Measurements from ENCODE around the gene GSTM1.
A peak's percentile ranks its signal among the peaks of the same experiment; 100 is the strongest.
"Not testable (repeated sequence)": the region's sequence is repeated elsewhere in the genome, so short reads cannot be mapped to it uniquely, and the experiment has no call there.

The GSTM1 gene

DNA sequence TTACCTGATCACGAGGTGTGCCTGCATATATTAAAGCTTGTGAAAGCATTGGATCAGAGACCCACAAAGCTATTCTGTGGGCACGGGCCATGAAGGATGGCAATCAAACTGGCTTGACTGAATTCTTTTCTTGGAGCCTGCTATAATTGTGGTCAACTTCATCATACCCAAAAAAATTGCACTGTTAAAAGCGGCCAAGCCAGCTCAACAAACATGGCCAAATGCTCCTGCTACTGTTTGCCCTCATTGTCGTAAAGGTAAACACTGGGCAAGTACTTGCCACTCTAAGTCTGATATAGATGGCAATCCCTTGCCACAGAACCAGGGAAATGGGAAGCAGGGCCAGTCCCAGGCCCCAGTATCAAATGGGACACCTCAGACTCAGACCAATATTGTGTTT is 17.8 kb downstream of the GSTM1 start:
- no peak overlapping the region for H3K4me3 Mint-ChIP-seq
- no peak overlapping the region for H3K27ac Mint-ChIP-seq
- H3K4me1 Mint-ChIP-seq (ENCODE audit: low read depth) = no peaks in the 10 kb centered on the region

DNA sequence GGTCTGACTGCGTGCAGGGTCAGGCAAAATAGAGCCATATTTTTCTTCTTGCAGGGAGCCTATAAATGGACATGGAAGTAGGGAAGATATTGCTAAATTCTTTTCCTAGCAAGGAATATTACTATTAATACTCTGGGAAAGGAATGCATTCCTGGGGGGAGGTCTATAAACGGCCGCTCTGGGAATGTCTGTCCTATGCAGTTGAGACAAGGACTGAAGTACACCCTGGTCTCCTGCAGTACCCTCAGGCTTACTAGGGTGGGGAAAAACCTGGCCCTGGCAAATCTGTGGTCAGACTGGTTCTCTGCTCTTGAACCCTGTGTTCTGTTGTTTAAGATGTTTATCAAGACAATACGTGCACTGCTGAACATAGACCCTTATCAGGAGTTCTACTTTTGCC is 21.3 kb downstream of the GSTM1 start:
- not testable (repeated sequence) for H3K4me3 Mint-ChIP-seq; H3K4me1 Mint-ChIP-seq (ENCODE audit: low read depth); H3K9me3 Mint-ChIP-seq; H3K36me3 Mint-ChIP-seq (ENCODE audit: low read depth); H3K27ac Mint-ChIP-seq; H3K27me3 Mint-ChIP-seq

More for the DNA sequence above, 17.8 kb downstream of the GSTM1 start:
- peaks cover 5% of the 10 kb centered on the region for H3K36me3 Mint-ChIP-seq (ENCODE audit: low read depth)
- no peaks in the 10 kb centered on the region for H3K27me3 Mint-ChIP-seq
- no peaks in the 10 kb centered on the region for H3K9me3 Mint-ChIP-seq

DNA sequence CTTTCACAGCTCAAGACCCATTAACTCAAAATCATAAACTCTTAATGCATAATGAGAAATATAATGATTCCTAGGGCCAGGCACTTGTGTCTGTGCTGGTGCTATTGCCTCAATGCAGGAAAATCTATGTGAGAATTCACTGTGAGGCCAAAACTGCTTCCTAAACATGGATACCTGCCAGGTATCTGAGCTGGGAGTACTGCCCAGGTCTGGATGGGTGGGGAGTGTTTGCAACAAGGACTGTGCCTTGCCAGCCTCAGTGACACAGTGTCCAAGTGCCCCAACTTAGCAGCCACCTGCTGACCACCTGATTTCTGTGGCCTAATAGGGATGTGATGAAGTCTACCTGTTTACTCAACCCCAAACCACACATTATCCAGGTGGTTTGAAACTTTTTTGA is 22.2 kb downstream of the GSTM1 start:
- peaks cover 13% of the 10 kb centered on the region for H3K27me3 Mint-ChIP-seq
- H3K27ac Mint-ChIP-seq; H3K4me1 Mint-ChIP-seq (ENCODE audit: low read depth): not testable (repeated sequence)

DNA sequence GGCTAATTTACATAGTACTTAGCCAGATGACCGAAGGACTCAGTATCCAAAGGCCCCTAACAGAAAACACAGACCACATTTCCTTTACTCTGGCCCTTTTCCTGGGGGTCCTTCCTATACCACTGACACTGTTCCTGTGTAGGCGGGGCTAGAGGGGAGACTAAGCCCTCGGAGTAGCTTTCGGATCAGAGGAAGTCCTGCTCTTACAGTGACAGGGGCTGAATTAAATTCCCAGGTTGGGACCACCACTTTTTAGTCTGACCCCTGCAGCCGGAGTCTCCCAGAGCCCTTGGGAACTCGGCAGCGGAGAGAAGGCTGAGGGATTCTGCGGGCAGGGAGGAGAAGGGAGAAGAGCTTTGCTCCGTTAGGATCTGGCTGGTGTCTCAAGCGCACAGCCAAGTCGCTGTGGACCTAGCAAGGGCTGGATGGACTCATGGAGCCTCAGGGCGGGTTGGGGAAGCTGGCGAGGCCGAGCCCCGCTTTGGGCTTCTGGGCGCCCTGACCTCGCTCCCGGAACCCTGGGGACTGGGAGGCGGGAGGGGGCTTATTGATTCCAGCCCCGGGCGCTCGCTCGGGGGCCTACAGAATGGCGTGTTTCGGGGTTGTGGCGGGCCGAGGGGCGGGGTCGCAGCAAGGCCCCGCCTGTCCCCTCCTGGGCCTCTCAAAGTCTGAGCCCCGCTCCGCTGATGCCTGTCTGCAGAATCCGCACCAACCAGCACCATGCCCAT is 24.1 kb downstream of the GSTM1 start, which contains the start of gene GSTM5:
Gene GSTM5 (plus strand): TSS at position 659 of the 728 bp plus-strand sequence. CDS start 62 bp downstream, at position 721.
- not testable (repeated sequence) for H3K4me1 Mint-ChIP-seq (ENCODE audit: low read depth); H3K27ac Mint-ChIP-seq; H3K36me3 Mint-ChIP-seq (ENCODE audit: low read depth); H3K9me3 Mint-ChIP-seq
- H3K4me3 Mint-ChIP-seq = peak within 1 kb of the TSS; percentile 76
- peaks cover 13% of the 10 kb centered on the region for H3K27me3 Mint-ChIP-seq

More for the DNA sequence above, 22.2 kb downstream of the GSTM1 start:
- not testable (repeated sequence) for H3K9me3 Mint-ChIP-seq; H3K4me3 Mint-ChIP-seq; H3K36me3 Mint-ChIP-seq (ENCODE audit: low read depth)

DNA sequence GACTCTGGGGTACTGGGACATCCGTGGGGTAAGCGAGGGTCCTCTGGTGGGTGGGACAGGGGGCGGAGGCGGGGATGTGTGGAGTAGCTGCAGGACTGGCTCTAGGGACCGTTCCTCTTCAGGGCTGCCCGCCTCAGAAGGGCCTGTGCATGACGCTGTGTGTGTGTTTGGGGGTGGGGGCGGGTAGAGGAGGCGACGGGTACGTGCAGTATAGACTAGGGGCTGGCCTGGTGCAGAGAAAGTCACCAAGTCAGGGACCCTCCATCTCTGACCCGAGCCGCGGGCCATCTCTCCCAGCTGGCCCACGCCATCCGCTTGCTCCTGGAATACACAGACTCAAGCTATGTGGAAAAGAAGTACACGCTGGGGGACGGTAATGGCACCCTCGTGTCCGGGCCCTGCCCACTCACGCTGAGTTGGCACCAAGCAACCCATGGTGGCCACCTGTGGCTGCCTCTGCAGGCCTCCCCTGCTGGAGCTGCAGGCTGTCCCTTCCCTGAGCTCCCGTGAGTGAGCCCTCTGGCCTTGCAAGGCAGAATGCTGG is 24.8 kb downstream of the GSTM1 start:
- Mint-ChIP-seq H3K27ac (no peak overlapping the region), H3K4me1 (ENCODE audit: low read depth) (no peaks in the 10 kb centered on the region), H3K4me3 (no peak overlapping the region), H3K36me3 (ENCODE audit: low read depth) (peaks cover 5% of the 10 kb centered on the region), H3K9me3 (no peaks in the 10 kb centered on the region), H3K27me3 (peaks cover 13% of the 10 kb centered on the region)

DNA sequence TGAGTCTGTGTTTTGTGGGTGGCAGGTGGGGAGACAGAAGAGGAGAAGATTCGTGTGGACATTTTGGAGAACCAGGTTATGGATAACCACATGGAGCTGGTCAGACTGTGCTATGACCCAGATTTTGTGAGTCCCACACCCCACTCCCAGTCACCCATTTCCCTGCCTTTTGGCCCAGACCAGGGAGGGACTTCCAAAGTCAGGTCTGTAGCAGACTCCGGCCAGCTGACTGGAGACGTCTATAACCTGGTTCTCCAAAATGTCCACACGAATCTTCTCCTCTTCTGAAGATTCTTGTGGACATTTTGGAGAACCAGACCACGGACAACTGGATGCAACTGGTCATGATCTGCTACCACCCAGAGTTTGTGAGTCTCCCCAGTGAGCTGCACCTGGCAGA is 26.0 kb downstream of the GSTM1 start:
- Mint-ChIP-seq H3K36me3 (ENCODE audit: low read depth) (peaks cover 5% of the 10 kb centered on the region), H3K4me3 (no peak overlapping the region), H3K4me1 (ENCODE audit: low read depth) (no peaks in the 10 kb centered on the region), H3K9me3 (no peaks in the 10 kb centered on the region), H3K27ac (no peak overlapping the region), H3K27me3 (peaks cover 13% of the 10 kb centered on the region)

DNA sequence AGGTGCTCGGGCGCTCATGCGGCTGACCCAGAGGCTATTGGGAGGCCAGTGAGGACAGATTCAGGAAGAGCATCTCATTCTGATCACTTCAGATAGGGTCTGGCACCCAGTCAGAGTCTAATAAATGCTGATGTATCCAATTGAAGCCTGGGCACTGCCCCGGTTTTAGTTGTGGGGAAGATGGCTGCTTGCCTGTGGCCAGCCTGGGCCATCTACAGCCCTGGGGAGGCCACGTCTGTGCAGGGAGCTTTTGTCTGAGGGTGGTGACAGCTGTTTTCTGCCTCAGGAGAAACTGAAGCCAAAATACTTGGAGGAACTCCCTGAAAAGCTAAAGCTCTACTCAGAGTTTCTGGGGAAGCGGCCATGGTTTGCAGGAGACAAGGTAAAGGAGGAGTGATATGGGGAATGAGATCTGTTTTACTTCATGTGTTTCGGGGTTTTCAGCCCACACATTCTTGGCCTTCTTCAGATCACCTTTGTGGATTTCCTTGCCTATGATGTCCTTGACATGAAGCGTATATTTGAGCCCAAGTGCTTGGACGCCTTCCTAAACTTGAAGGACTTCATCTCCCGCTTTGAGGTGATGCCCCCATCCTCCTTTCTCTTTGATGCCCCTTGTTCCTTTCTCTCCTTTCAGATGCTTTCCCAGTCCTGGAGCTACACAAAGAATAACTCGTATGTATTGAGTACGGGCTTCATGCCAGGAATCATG is 27.2 kb downstream of the GSTM1 start:
- Mint-ChIP-seq H3K9me3 (no peaks in the 10 kb centered on the region), H3K4me1 (ENCODE audit: low read depth) (peaks cover 4% of the 10 kb centered on the region), H3K27me3 (peaks cover 13% of the 10 kb centered on the region), H3K4me3 (no peak overlapping the region), H3K27ac (no peak overlapping the region), H3K36me3 (ENCODE audit: low read depth) (no peaks in the 10 kb centered on the region)

DNA sequence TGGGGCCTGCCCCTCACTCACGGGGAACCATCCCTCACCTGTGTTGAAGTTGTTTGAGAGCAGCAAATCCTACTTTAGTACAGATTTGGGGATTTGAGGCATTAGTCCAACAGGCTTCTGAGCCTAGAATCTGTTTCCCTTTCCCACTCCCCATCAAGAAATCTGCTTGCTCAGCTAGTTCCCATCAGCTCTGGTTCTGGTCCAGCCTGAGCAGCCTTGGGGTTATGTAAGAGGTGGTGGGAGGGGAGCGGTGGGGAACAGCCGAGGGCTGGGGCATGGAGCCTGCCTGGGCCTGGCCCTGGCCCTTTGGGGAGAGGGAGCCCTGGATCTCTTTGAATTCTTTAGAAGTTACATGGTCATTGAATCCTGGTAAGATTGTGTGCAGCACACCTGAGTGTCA is 28.5 kb downstream of the GSTM1 start:
- no peak overlapping the region for H3K4me3 Mint-ChIP-seq
- H3K27me3 Mint-ChIP-seq = peaks cover 13% of the 10 kb centered on the region
- H3K4me1 Mint-ChIP-seq (ENCODE audit: low read depth) = peaks cover 4% of the 10 kb centered on the region
- H3K36me3 Mint-ChIP-seq (ENCODE audit: low read depth) = no peaks in the 10 kb centered on the region
- no peaks in the 10 kb centered on the region for H3K9me3 Mint-ChIP-seq
- no peak overlapping the region for H3K27ac Mint-ChIP-seq

DNA sequence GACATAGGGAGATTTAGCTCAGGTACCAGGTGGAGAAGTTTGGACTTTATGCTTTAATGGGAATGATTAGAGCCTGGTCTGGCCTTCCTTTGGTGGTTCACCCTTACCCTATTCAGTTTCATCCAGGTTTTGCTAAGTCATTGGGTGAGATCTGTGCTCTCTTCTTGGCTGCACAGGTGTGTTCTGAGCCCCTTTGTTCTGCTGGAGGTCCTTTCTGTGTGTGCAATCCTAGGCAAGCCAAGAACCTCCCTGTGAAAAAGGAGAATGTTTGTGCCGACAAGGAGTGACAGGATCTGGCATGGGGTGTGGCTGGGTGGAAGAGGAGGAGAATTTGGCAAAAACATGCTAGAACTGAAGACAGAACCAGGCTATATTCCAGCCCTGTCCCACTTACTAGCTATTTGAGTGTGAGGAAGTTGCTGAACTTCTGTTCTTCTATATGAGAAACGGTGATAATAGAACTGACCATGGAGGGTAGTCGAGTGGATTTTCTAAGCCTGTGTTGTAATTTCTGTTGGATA is 29.0 kb downstream of the GSTM1 start:
- Mint-ChIP-seq H3K4me3 (no peak overlapping the region), H3K9me3 (no peaks in the 10 kb centered on the region), H3K27me3 (peaks cover 13% of the 10 kb centered on the region), H3K27ac (no peak overlapping the region), H3K36me3 (ENCODE audit: low read depth) (no peaks in the 10 kb centered on the region), H3K4me1 (ENCODE audit: low read depth) (peaks cover 4% of the 10 kb centered on the region)

DNA sequence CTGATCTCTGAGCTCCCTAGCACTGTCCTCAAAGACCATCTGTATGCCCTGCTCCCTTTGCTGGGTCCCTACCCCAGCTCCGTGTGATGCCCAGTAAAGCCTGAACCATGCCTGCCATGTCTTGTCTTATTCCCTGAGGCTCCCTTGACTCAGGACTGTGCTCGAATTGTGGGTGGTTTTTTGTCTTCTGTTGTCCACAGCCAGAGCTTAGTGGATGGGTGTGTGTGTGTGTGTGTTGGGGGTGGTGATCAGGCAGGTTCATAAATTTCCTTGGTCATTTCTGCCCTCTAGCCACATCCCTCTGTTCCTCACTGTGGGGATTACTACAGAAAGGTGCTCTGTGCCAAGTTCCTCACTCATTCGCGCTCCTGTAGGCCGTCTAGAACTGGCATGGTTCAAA is 30.1 kb downstream of the GSTM1 start:
- peaks cover 13% of the 10 kb centered on the region for H3K27me3 Mint-ChIP-seq
- no peak overlapping the region for H3K27ac Mint-ChIP-seq
- H3K4me3 Mint-ChIP-seq = no peak overlapping the region
- H3K36me3 Mint-ChIP-seq (ENCODE audit: low read depth) = no peaks in the 10 kb centered on the region
- H3K4me1 Mint-ChIP-seq (ENCODE audit: low read depth) = peaks cover 4% of the 10 kb centered on the region
- H3K9me3 Mint-ChIP-seq = no peaks in the 10 kb centered on the region

DNA sequence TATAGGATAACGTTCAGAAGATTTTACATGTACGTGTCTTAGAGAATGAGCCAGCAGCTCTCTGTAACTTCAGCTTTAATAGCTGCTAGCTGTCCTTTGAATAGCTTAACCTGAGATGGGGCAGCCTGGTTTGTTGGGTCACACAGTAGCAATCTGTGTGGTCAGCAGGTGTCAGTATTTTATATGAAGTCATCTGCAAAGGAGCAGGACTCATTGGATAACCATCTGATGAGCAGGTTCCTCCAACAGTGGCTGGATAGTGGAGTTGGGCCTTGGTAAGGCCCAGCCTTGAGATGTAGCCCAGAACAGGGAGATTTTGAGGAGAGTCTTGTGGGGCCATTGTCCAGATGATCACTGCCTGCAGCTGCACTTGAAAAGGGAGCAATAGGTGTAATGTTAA is 30.9 kb downstream of the GSTM1 start:
- Mint-ChIP-seq H3K27me3 (peaks cover 10% of the 10 kb centered on the region), H3K27ac (no peak overlapping the region), H3K4me3 (no peak overlapping the region), H3K9me3 (no peaks in the 10 kb centered on the region), H3K4me1 (ENCODE audit: low read depth) (peaks cover 4% of the 10 kb centered on the region), H3K36me3 (ENCODE audit: low read depth) (no peaks in the 10 kb centered on the region)

DNA sequence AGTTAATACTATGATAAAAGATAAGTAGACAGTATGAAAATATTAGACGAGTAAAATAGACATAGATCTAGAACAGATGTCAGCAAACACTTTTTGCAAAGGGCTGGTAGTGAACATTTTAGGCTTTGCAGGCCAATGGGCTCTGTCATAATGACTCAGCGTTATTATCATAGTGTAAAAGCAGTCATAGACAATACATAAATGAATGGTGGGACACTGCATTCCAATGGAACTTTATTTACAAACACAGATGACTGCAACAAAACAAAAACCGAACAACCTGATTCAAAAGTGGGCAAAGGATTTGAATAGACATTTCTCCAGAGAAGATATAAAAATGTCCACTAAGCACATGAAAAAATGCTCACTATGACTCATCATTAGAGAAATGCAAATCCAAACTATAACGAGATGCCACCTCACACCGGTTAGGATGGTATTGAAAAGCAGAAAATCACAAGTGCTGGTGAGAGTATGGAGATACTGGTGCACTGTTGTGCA is 31.8 kb downstream of the GSTM1 start:
- Mint-ChIP-seq H3K36me3 (ENCODE audit: low read depth) (no peaks in the 10 kb centered on the region), H3K27ac (no peak overlapping the region), H3K27me3 (peaks cover 2% of the 10 kb centered on the region), H3K4me3 (no peak overlapping the region), H3K4me1 (ENCODE audit: low read depth) (peaks cover 4% of the 10 kb centered on the region), H3K9me3 (no peaks in the 10 kb centered on the region)

DNA sequence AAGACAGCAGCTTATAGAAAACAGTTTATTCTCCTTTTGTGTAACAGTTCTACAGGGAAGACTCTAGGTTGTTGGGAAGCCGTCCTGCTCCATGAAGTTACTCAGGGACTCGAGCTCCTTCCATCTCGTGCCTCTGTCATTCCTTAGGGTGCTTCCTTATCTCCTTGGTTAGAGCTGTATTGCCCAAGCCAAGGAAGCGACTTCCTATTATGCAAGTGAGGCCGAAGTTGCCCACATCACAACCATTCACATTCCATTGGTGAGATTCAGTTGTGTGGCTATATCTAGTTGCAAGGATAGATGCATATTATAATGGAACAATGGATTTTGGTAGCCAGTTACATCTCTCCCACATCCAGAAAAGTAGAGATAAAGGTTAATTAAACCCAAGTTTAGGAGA is 33.4 kb downstream of the GSTM1 start:
- no peak overlapping the region for H3K4me3 Mint-ChIP-seq
- H3K4me1 Mint-ChIP-seq (ENCODE audit: low read depth) = peaks cover 4% of the 10 kb centered on the region
- H3K9me3 Mint-ChIP-seq = no peaks in the 10 kb centered on the region
- H3K36me3 Mint-ChIP-seq (ENCODE audit: low read depth) = no peaks in the 10 kb centered on the region
- H3K27ac Mint-ChIP-seq = no peak overlapping the region
- no peaks in the 10 kb centered on the region for H3K27me3 Mint-ChIP-seq

DNA sequence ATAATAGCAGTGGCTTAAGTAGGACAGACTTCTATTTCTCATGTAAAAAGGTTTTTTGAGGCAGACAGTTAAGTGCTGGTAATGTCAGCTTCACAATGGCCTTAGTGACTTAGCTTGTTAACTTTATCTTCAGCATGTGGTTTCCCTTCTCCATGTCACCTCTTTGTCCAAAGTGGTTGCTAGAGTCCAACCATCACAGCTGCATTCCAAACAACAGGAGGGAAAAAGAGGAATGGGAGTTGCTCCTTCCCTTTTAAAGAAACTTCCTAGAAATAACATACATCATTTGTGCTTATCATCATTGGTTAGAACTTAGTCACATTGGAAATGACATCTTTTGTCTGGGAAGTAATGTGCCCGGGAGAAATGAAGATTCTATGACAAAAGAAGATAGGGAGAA is 34.4 kb downstream of the GSTM1 start:
- no peaks in the 10 kb centered on the region for H3K27me3 Mint-ChIP-seq
- H3K4me1 Mint-ChIP-seq (ENCODE audit: low read depth) = peaks cover 4% of the 10 kb centered on the region
- no peaks in the 10 kb centered on the region for H3K9me3 Mint-ChIP-seq
- H3K27ac Mint-ChIP-seq = no peak overlapping the region
- no peaks in the 10 kb centered on the region for H3K36me3 Mint-ChIP-seq (ENCODE audit: low read depth)
- H3K4me3 Mint-ChIP-seq = no peak overlapping the region

All from stimulated activated naive CD8-positive, alpha-beta T cell treated with anti-CD3 and anti-CD28 coated beads, Interleukin-15, Interleukin-2, amounts not matched to agents 100 ng/mL and 50 ng/mL, for 24 hours (primary cell).